H1 (cell line): ENCODE measurements around the gene TBC1D19. TPM values are rescaled to one million over a fixed set of nuclear protein-coding genes. Genes with fewer than 3 reads are reported as not detected.

Source experiments
- ASH2L ChIP-seq: fragments of 200-600, 300-600 bp; sonication (generic); IDR thresholded peaks from one replicate; pipeline ENCODE4 v1.7.1; 2017; ENCODE audit warnings: low read length
- ATF3 ChIP-seq: IDR thresholded peaks from 2 replicates; pipeline ENCODE4 v1.6.1; 2011; ENCODE audit warnings: low read depth, mild to moderate bottlenecking, low read length; ENCODE audit not compliant: insufficient read depth
- BACH1 ChIP-seq: IDR thresholded peaks from 2 replicates; pipeline ENCODE4 v1.6.1; 2012; ENCODE audit warnings: low read length, improper control_type of control experiment
- CHD7 ChIP-seq: fragments of 300-600 bp; sonication (generic); IDR thresholded peaks from 2 replicates; pipeline ENCODE4 v1.7.1; 2012; ENCODE audit warnings: low read length, moderate library complexity, mild to moderate bottlenecking, inconsistent platforms; ENCODE audit not compliant: insufficient replicate concordance
- POU5F1 ChIP-seq: IDR thresholded peaks from 2 replicates; pipeline ENCODE4 v1.6.1; 2011; ENCODE audit warnings: low read depth, mild to moderate bottlenecking, low read length, moderate library complexity
- SRF ChIP-seq: IDR thresholded peaks from 2 replicates; pipeline ENCODE4 v1.6.1; 2011; ENCODE audit warnings: mild to moderate bottlenecking, low read depth, low read length, moderate library complexity
- polyA plus RNA-seq, 7 experiments: library from polyadenylated mRNA; depleted of rRNA in 3 of 7; stranded (reverse) in 5 of 7; unstranded in 2 of 7; fragments of >200 nt in 5 of 7; fragments of 200-250 nt in 2 of 7; gene quantifications; 1 replicate in 5 of 7; 2 replicates in 1 of 7; 4 replicates in 1 of 7; pipeline versions ENCODE4 v1.2.1 to v1.2.3, GENCODE V29; 2011 to 2013; ENCODE audit warnings: missing spikeins in 2 of 7, mixed read lengths in 2 of 7
- total RNA-seq: library from RNA; stranded (reverse); fragmentation: NEBNext Ultra II Directional; extraction: Animal tissue kit (Norgen Biotek cat#: 25700); gene quantifications from 2 replicates; pipeline ENCODE4 v1.2.1, GENCODE V29; 2021

The TBC1D19 gene
- total and polyA plus RNA-seq, 2 of the 8 experiments (the other 6 are each of a cell fraction or from before 2014, with no cell fraction given) = 1.9 to 3.5 TPM

- TF ChIP-seq CHD7 (no peak), POU5F1 (no peak), BACH1 (no peak), SRF (no peak), ATF3 (no peak), ASH2L (no peak)
Measured at GRCh38 chr4:26772096-26772873, 188.4 kb downstream of the TBC1D19 start (continued).
